Progenitor cell of endocrine pancreas (in vitro differentiated cells): ENCODE data around the gene ZFAND3. TPM values are rescaled to one million over a fixed set of nuclear protein-coding genes. Genes with fewer than 3 reads are reported as not detected.

Experiments
- DNase-seq: peaks from one replicate; pipeline ENCODE4 v3.0.0; 2021; ENCODE audit warnings: low spot score; ENCODE audit not compliant: unreplicated experiment
- H3K27ac Mint-ChIP-seq: 2 replicates; pipeline ENCODE4 v1.8.0; 2021; ENCODE audit warnings: mild to moderate bottlenecking, moderate library complexity, mixed read lengths
- H3K27me3 Mint-ChIP-seq: 2 replicates; pipeline ENCODE4 v1.8.0; 2021; ENCODE audit warnings: mixed read lengths
- H3K36me3 Mint-ChIP-seq: 2 replicates; pipeline ENCODE4 v1.8.0; 2022; ENCODE audit warnings: mixed read lengths; ENCODE audit not compliant: insufficient read depth
- H3K4me1 Mint-ChIP-seq: 2 replicates; pipeline ENCODE4 v1.8.0; 2021; ENCODE audit warnings: low read depth, mixed read lengths
- H3K4me3 Mint-ChIP-seq: 2 replicates; pipeline ENCODE4 v1.8.0; 2021; ENCODE audit warnings: low read depth, mild to moderate bottlenecking, moderate library complexity, mixed read lengths
- H3K9me3 Mint-ChIP-seq: 2 replicates; pipeline ENCODE4 v1.8.0; 2021; ENCODE audit warnings: low read depth, mixed read lengths
- long read RNA-seq: library from polyadenylated mRNA; unstranded; transcript quantifications from one replicate; pipeline ENCODE4 v2.0.0, GENCODE V29; 2020
- total RNA-seq: library from RNA; stranded (reverse); gene quantifications from 2 replicates; pipeline ENCODE4 v1.2.1, GENCODE V29; 2021
- TF ChIP-seq, protein P1 (sequence below): fragments of 200-600 bp; sonication (generic); IDR thresholded peaks from one replicate; pipeline ENCODE4 v1.5.0; 2021; ENCODE audit warnings: antibody characterized with exemption, mild to moderate bottlenecking; ENCODE audit not compliant: unreplicated experiment

Gene ZFAND3
- total RNA-seq: 92.7 and 102 TPM in 2 replicates
- long read RNA-seq, partial matches to known transcripts: 3 of 18 reads
- long read RNA-seq, other reads (novel, unspliced or antisense): 14 of 18 reads

GRCh38 chr6:37819177-37819801, at the start of gene ZFAND3:
TSS of gene ZFAND3 (plus strand) at chr6:37819727. CDS start at chr6:37819946, 219 bp downstream.
- H3K4me1 Mint-ChIP-seq: peaks cover 46% of the 10 kb centered on the region
- no peaks in the 10 kb centered on the region for H3K36me3 Mint-ChIP-seq
- DNase-seq: peak; percentile 98
- no peaks in the 10 kb centered on the region for H3K9me3 Mint-ChIP-seq
- peak within 1 kb of the TSS; percentile 95 for H3K4me3 Mint-ChIP-seq
- TF ChIP-seq, protein P1, sequence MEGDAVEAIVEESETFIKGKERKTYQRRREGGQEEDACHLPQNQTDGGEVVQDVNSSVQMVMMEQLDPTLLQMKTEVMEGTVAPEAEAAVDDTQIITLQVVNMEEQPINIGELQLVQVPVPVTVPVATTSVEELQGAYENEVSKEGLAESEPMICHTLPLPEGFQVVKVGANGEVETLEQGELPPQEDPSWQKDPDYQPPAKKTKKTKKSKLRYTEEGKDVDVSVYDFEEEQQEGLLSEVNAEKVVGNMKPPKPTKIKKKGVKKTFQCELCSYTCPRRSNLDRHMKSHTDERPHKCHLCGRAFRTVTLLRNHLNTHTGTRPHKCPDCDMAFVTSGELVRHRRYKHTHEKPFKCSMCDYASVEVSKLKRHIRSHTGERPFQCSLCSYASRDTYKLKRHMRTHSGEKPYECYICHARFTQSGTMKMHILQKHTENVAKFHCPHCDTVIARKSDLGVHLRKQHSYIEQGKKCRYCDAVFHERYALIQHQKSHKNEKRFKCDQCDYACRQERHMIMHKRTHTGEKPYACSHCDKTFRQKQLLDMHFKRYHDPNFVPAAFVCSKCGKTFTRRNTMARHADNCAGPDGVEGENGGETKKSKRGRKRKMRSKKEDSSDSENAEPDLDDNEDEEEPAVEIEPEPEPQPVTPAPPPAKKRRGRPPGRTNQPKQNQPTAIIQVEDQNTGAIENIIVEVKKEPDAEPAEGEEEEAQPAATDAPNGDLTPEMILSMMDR: no peak
- H3K27me3 Mint-ChIP-seq: no peaks in the 10 kb centered on the region
- H3K27ac Mint-ChIP-seq: peak within 1 kb of the TSS; percentile 99

- peaks cover 11% of the 10 kb centered on the region for H3K4me1 Mint-ChIP-seq
- H3K36me3 Mint-ChIP-seq: peaks cover 2% of the 10 kb centered on the region
- peaks cover 25% of the 10 kb centered on the region for H3K27me3 Mint-ChIP-seq
- DNase-seq: no peak
- TF ChIP-seq, protein P1: no peak
- H3K9me3 Mint-ChIP-seq: peaks cover 10% of the 10 kb centered on the region
- H3K27ac Mint-ChIP-seq: no peak overlapping the region
- H3K4me3 Mint-ChIP-seq: no peak overlapping the region
Observed at GRCh38 chr6:37774028-37774680, 45.4 kb upstream of the ZFAND3 start.

DNA sequence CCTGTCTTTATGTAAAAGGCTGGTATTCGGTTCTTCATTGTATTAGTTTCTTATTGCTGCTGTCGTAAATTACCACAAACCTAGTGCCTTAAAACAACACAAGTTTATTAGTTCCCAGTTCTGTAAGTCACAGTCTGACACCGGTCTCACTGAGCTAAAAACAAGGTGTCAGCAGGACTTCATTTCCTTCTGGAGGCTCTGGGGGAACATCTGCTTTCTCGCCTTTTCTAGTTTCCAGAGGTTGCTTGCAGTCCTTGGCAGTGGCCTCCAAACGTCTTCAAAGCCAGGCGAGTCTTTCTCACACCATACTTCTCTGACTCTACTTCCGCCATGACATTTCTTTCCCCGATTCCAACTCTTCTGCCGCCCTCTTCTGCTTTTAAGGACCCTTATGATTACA, 43.0 kb upstream of the ZFAND3 start:
- peaks cover 11% of the 10 kb centered on the region for H3K4me1 Mint-ChIP-seq
- no peak overlapping the region for H3K4me3 Mint-ChIP-seq

GRCh38 chr6:37777272-37777834, 42.2 kb upstream of the ZFAND3 start:
- DNase-seq: no peak
- no peak overlapping the region for H3K4me3 Mint-ChIP-seq
- H3K27ac Mint-ChIP-seq: no peak overlapping the region
- TF ChIP-seq, protein P1: no peak
- H3K9me3 Mint-ChIP-seq: peaks cover 10% of the 10 kb centered on the region
- H3K27me3 Mint-ChIP-seq: peaks cover 29% of the 10 kb centered on the region
- H3K36me3 Mint-ChIP-seq: peaks cover 2% of the 10 kb centered on the region
- peaks cover 11% of the 10 kb centered on the region for H3K4me1 Mint-ChIP-seq

More for the DNA sequence above, 43.0 kb upstream of the ZFAND3 start:
- no peak for DNase-seq
- peaks cover 25% of the 10 kb centered on the region for H3K27me3 Mint-ChIP-seq
- TF ChIP-seq, protein P1: no peak
- no peak overlapping the region for H3K27ac Mint-ChIP-seq
- peaks cover 2% of the 10 kb centered on the region for H3K36me3 Mint-ChIP-seq
- H3K9me3 Mint-ChIP-seq: peaks cover 10% of the 10 kb centered on the region

GRCh38 chr6:37779111-37779800, 40.3 kb upstream of the ZFAND3 start:
- Mint-ChIP-seq H3K9me3 (peaks cover 1% of the 10 kb centered on the region), H3K27me3 (peaks cover 36% of the 10 kb centered on the region), H3K4me3 (no peak overlapping the region), H3K4me1 (peaks cover 19% of the 10 kb centered on the region), H3K27ac (no peak overlapping the region), H3K36me3 (no peaks in the 10 kb centered on the region)
- no peak for DNase-seq
- TF ChIP-seq, protein P1: no peak
